ENCODE results near the gene MYO16. TPM values are rescaled to one million over a fixed set of nuclear protein-coding genes. Genes with fewer than 3 reads are reported as not detected.
"Not testable (repeated sequence)": the region's sequence is repeated elsewhere in the genome, so short reads cannot be mapped to it uniquely, and the experiment has no call there.

MYO16 gene
- total and polyA plus RNA-seq, 9 donors: under 0.01 to 0.37 (median 0.16) TPM; not detected in 2

GRCh38 chr13:109088624-109088917 is 459.2 kb downstream of the MYO16 start:
- H3K27ac ChIP-seq: no peak overlapping the region
- intact Hi-C loops (cut with DNase I): no loop called here
- DNase-seq: no peak
- H3K9me3 ChIP-seq: no peaks in the 10 kb centered on the region
- TF ChIP-seq, protein P1, sequence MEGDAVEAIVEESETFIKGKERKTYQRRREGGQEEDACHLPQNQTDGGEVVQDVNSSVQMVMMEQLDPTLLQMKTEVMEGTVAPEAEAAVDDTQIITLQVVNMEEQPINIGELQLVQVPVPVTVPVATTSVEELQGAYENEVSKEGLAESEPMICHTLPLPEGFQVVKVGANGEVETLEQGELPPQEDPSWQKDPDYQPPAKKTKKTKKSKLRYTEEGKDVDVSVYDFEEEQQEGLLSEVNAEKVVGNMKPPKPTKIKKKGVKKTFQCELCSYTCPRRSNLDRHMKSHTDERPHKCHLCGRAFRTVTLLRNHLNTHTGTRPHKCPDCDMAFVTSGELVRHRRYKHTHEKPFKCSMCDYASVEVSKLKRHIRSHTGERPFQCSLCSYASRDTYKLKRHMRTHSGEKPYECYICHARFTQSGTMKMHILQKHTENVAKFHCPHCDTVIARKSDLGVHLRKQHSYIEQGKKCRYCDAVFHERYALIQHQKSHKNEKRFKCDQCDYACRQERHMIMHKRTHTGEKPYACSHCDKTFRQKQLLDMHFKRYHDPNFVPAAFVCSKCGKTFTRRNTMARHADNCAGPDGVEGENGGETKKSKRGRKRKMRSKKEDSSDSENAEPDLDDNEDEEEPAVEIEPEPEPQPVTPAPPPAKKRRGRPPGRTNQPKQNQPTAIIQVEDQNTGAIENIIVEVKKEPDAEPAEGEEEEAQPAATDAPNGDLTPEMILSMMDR (IDR thresholded peaks at IDR 0.05): no peak
- no peak for TF ChIP-seq EP300 (IDR thresholded peaks at IDR 0.05)
- TF ChIP-seq POLR2A (IDR thresholded peaks at IDR 0.05): no peak
- H3K4me3 ChIP-seq: no peak overlapping the region
- no peaks in the 10 kb centered on the region for H3K27me3 ChIP-seq
- no peaks in the 10 kb centered on the region for H3K4me1 ChIP-seq (ENCODE audit: insufficient read depth)
- 80 to 87% (median 86%) methylated on average over 22 of the region's 22 CpGs for WGBS, 3 donors
- H3K36me3 ChIP-seq: no peaks in the 10 kb centered on the region

- TF ChIP-seq POLR2A (IDR thresholded peaks at IDR 0.05) (no peak), EP300 (IDR thresholded peaks at IDR 0.05) (no peak)
- TF ChIP-seq, protein P1 (IDR thresholded peaks at IDR 0.05): no peak
- no peaks in the 10 kb centered on the region for H3K36me3 ChIP-seq
- no peak for DNase-seq
- no peak overlapping the region for H3K4me3 ChIP-seq
- H3K9me3 ChIP-seq: no peaks in the 10 kb centered on the region
- no peaks in the 10 kb centered on the region for H3K4me1 ChIP-seq (ENCODE audit: insufficient read depth)
- 71 to 74% (median 72%) methylated on average over 5 of the region's 5 CpGs for WGBS, 3 donors
- H3K27me3 ChIP-seq: no peaks in the 10 kb centered on the region
- intact Hi-C loops (cut with DNase I): no loop called here
- no peak overlapping the region for H3K27ac ChIP-seq
Measured at GRCh38 chr13:109090796-109091195, 461.4 kb downstream of the MYO16 start.

DNA sequence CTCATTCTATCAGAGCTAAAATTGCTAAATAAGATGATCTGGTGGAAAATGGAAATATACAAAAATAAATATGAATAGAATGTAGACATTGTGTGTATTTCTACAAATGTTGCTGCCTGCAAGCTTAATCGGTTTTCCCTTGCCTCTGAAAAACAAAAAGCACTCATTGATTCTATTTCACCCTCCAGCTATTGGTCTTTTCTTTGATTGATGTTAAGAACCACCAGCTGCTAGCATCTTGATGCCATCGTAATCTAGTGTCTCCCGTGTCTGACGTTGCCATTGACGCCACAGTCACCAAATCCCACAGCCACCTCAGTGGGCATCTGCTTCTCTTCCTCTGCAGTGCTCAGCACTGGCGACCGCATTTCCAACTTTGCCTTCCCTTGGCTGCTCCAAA is 461.8 kb downstream of the MYO16 start:
- TF ChIP-seq, protein P1 (IDR thresholded peaks at IDR 0.05): no peak
- TF ChIP-seq POLR2A (IDR thresholded peaks at IDR 0.05): no peak
- no peak for TF ChIP-seq EP300 (IDR thresholded peaks at IDR 0.05)
- Histone ChIP-seq H3K4me1 (ENCODE audit: insufficient read depth) (no peaks in the 10 kb centered on the region), H3K27me3 (no peaks in the 10 kb centered on the region), H3K4me3 (no peak overlapping the region), H3K36me3 (no peaks in the 10 kb centered on the region), H3K27ac (no peak overlapping the region), H3K9me3 (no peaks in the 10 kb centered on the region)
- no peak for DNase-seq
- intact Hi-C loops (cut with DNase I): no loop called here
- 88 to 95% (median 91%) methylated on average over 7 of the region's 7 CpGs for WGBS, 3 donors

- intact Hi-C loops (cut with DNase I); H3K36me3 ChIP-seq: not testable (repeated sequence)
Measured at GRCh38 chr13:109092186-109092585, 462.8 kb downstream of the MYO16 start.

DNA sequence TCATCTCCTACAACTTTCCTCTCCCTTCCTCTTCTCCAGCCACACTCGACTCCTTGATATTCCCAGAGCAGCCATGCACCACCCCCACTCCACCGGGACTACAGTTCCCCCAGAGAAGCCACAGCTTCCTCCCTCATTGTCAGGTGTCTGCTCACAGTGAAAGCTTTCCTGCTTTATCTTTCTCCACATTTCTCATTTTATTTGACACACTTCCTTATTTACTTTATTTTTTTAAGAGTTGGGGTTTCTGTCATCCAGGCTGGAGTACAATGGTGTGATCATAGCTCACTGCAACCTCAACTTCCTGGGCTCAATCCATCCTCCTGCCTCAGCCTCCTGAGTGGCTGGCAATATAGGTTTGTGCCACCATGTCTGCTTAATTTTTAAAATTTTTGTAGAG is 464.6 kb downstream of the MYO16 start:
- Histone ChIP-seq H3K27me3 (no peaks in the 10 kb centered on the region), H3K4me3 (no peak overlapping the region), H3K4me1 (ENCODE audit: insufficient read depth) (no peaks in the 10 kb centered on the region), H3K9me3 (no peaks in the 10 kb centered on the region), H3K27ac (no peak overlapping the region), H3K36me3 (no peaks in the 10 kb centered on the region)
- no peak for DNase-seq
- 68 to 74% (median 70%) methylated on average over 2 of the region's 2 CpGs for WGBS, 3 donors
- intact Hi-C loops (cut with DNase I): no loop called here
- no peak for TF ChIP-seq POLR2A (IDR thresholded peaks at IDR 0.05)
- TF ChIP-seq EP300 (IDR thresholded peaks at IDR 0.05): no peak
- TF ChIP-seq, protein P1 (IDR thresholded peaks at IDR 0.05): no peak

More at GRCh38 chr13:109092186-109092585, 462.8 kb downstream of the MYO16 start:
- not testable (repeated sequence) for H3K27me3 ChIP-seq; H3K9me3 ChIP-seq; DNase-seq; H3K27ac ChIP-seq; H3K4me1 ChIP-seq (ENCODE audit: insufficient read depth); H3K4me3 ChIP-seq
- 84 to 88% (median 87%) methylated on average over 3 of the region's 3 CpGs for WGBS, 3 donors

Measured in ovary (tissue), 9 donors.